Panc1 (cell line): Measurements from ENCODE around the gene APRT.

Source experiments
- TF ChIP-seq, protein P1 (sequence below), 2 experiments: IDR thresholded peaks; 2 replicates each; pipeline ENCODE4 v1.6.1; 2011 to 2012; ENCODE audit warnings: low read depth in 2 of 2, control low read depth in 1 of 2, low read length in 1 of 2, mild to moderate bottlenecking in 1 of 2, moderate library complexity in 1 of 2; ENCODE audit not compliant: insufficient read depth in 1 of 2
- TF ChIP-seq, protein P2 (sequence below): fragments of 450-650 bp; IDR thresholded peaks from 2 replicates; pipeline ENCODE4 v1.5.1; 2017; ENCODE audit warnings: mild to moderate bottlenecking

DNA sequence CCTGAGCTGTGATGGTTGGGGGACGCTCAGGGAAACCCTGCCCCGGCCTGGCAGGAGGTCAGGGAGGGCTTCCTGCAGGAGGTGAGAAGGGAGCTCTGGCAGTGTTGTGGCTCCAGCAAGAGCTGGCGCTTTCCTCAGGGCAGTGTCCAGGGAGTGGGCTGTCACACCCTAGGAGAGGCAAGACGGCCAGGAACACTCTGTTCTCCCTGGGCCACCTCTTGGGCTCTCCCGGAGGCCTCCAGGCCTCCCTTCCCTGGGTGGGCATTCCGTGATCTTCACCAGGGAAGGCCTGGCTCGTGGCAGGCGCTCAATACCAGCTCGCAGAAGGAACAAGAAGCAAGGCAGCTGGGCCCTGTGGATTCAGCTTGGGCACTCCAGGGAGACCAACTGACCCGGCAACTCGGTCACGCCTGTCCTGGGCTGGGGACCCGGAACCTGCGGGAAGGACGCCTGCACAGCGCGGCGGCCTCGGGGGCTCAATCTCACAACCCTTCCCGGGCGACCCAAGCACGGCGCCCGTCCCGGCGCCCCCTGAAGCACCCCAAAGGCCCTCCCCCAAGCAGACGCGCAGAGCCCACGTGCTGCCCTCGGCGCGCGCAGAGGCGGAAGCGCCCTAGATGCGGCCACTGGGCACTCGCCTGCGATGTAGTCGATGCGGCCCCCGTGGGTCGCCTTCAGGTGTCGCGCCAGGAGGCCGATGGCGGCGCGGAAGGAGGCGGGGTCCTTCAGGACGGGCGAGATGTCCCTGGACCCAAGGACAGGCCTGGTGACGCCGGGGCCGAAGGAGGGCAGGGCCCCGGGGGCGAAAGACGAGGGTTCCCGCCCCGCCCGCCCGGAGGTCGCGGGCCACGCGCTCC is 588 bp downstream of the APRT start:
- TF ChIP-seq, protein P1, sequence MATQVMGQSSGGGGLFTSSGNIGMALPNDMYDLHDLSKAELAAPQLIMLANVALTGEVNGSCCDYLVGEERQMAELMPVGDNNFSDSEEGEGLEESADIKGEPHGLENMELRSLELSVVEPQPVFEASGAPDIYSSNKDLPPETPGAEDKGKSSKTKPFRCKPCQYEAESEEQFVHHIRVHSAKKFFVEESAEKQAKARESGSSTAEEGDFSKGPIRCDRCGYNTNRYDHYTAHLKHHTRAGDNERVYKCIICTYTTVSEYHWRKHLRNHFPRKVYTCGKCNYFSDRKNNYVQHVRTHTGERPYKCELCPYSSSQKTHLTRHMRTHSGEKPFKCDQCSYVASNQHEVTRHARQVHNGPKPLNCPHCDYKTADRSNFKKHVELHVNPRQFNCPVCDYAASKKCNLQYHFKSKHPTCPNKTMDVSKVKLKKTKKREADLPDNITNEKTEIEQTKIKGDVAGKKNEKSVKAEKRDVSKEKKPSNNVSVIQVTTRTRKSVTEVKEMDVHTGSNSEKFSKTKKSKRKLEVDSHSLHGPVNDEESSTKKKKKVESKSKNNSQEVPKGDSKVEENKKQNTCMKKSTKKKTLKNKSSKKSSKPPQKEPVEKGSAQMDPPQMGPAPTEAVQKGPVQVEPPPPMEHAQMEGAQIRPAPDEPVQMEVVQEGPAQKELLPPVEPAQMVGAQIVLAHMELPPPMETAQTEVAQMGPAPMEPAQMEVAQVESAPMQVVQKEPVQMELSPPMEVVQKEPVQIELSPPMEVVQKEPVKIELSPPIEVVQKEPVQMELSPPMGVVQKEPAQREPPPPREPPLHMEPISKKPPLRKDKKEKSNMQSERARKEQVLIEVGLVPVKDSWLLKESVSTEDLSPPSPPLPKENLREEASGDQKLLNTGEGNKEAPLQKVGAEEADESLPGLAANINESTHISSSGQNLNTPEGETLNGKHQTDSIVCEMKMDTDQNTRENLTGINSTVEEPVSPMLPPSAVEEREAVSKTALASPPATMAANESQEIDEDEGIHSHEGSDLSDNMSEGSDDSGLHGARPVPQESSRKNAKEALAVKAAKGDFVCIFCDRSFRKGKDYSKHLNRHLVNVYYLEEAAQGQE (IDR thresholded peaks at IDR 0.05; ENCODE audit: insufficient read depth in 1 of 2, low read depth in 2 of 2, low read length in 1 of 2) = no peak
- TF ChIP-seq, protein P2, sequence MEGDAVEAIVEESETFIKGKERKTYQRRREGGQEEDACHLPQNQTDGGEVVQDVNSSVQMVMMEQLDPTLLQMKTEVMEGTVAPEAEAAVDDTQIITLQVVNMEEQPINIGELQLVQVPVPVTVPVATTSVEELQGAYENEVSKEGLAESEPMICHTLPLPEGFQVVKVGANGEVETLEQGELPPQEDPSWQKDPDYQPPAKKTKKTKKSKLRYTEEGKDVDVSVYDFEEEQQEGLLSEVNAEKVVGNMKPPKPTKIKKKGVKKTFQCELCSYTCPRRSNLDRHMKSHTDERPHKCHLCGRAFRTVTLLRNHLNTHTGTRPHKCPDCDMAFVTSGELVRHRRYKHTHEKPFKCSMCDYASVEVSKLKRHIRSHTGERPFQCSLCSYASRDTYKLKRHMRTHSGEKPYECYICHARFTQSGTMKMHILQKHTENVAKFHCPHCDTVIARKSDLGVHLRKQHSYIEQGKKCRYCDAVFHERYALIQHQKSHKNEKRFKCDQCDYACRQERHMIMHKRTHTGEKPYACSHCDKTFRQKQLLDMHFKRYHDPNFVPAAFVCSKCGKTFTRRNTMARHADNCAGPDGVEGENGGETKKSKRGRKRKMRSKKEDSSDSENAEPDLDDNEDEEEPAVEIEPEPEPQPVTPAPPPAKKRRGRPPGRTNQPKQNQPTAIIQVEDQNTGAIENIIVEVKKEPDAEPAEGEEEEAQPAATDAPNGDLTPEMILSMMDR = no peak
